ENCODE measurements around the gene CLEC20A. TPM values are rescaled to one million over a fixed set of nuclear protein-coding genes. Genes with fewer than 3 reads are reported as not detected.

The CLEC20A gene
- total RNA-seq, 1 experiment from 2014 or later, result not detected

- no peak for DNase-seq (ENCODE audit: low read depth)
Observed at GRCh38 chr1:178500091-178500770, 3.5 kb upstream of the CLEC20A start.

DNA sequence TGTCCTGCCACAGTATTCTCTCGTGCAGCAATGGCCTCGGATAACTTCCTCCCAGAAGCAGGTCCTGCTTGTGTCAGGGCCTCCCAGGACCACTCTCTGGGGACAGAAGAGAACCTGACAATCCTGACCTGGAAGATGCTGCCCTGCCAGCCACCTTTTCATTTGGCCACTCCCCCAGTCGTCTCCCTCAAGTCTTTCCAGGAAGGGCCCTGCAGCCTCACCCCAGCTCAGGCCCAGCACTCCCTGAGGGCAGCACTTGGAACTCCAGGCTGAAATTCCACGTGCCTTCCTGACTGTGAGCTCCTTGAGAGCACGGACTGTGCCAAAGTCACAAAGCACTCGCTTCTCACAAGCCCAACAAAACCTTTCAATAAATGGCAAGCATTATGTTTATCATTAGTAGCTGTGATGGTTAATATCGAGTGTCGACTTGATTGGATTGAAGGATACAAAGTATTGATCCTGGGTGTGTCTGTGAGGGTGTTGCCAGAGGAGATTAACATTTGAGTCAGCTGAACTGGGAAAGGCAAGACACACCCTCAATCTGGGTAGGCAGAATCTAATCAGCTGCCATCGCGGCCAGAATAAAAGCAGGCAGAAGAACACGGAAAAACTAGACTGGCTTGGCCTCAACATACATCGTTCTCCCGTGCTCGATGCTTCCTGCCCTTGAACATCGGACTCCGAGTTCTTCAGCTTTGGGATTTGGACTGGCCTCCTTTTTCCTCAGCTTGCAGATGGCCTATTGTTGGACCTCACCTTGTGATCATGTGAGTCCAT lies 2.3 kb upstream of the CLEC20A start:
- no peak for DNase-seq (ENCODE audit: low read depth)

DNA sequence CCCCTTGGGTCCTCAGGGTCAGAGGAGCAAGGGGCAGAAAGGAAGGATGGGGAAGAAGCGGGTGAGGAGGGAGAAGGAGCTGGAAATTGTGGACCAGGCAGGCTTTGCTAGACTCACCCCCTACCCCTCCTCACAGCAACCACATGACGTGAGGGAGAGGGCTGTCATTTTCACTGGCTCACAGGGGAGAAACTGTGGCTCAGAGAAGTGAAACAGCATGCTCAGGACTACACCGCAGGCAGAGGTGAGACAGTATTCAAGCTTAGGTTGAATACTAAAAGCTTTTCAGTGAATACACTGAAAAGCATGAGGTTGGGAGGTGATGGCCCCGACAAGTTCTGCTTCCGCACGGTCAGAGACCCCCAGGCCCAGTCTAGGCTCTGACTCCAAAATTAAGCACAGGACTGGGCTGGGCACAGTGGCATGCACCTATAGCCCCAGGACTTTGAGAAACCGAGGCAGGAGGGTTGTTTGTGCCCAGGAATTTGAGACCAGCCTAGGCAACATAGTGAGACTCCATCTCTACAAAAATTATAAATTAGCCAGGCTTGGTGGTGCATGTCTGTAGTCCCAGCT lies 1.2 kb upstream of the CLEC20A start:
- DNase-seq (ENCODE audit: low read depth), result no peak

- no peak for DNase-seq (ENCODE audit: low read depth)
Observed at GRCh38 chr1:178495741-178496409, 889 bp downstream of the CLEC20A start.

GRCh38 chr1:178495158-178495557 lies 1.6 kb downstream of the CLEC20A start:
- no peak for DNase-seq (ENCODE audit: low read depth)

DNA sequence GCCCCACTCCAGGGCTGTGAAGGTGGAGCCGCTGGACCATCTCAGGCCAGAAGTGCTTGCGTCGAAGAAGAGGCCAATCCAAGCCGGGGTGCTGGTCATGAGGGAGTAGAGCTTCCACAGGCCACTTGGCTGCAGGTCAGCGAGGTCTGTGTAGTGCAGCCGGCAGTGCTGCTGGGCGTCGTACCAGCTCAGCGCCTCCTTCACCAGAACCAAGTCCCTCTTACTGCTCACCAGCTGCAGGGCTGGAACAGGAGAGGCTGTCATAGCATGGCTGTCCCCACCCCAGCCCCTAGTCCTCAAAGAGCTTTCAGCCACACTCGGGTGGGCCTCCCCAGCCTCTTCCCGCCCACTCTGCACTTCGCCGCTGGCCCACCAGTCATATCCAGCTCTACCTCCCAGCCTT lies 2.2 kb downstream of the CLEC20A start:
- no peak for DNase-seq (ENCODE audit: low read depth)

GRCh38 chr1:178493301-178493741 lies 3.4 kb downstream of the CLEC20A start:
- DNase-seq (ENCODE audit: low read depth), result no peak

DNA sequence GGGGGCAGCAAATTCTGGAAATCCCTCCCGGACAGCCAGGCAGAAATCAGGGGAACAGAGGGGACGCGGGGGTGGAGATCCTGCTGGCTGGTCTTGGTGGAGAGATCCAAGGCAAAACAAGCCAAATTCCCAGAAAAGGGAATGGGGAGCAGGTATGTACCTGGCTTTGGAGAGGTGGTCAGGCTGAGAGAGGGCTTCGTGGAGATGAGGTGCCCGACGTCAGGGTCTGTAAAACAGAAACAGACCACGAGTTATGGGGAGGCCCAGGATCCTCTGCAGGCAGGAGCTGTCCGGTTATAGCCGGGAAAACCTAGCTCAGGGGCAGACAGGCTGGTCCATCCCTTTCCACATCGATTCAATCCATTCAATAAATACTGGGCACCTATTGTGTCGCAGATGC lies 4.4 kb downstream of the CLEC20A start:
- DNase-seq (ENCODE audit: low read depth), result no peak

DNA sequence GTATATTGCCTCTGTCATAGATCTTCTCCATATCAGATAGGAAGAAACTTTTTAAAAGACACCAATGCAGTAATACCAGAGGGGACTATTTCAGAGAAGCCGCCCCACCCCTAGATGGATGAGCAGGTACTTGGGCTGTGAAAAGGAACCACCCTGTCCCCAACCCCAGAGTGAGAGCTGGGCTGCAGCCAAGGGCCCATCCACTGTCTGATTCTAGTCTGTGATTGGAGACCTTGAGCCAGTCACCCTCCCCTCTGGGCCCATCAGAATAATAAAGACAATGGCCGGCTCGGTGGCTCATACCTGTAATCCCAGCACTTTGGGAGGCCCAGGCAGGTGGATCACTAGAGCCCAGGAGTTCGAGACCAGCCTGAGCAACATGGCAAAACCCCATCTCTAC lies 5.0 kb downstream of the CLEC20A start:
- DNase-seq (ENCODE audit: low read depth), result no peak

DNA sequence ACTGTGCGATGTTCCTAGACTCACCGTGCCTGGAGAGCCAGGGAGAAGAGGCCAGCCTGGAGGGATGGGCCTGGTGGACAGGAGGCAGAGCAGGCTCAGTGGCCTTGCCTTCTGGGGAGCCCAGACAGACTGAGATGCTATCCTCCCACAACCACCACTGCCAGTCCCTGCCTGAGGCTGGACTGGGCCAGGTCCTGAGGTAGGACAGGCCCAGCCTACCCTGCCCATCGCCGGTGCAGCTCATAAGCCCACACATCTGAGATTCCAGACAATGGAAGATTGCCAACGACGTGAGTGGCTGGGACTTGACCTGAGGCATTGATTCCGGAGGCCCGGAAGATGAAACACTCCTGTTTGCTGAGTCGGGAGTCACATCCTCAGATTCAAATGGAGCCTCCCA lies 5.8 kb downstream of the CLEC20A start:
- DNase-seq (ENCODE audit: low read depth), result no peak

- no peak for DNase-seq (ENCODE audit: low read depth)
Observed at GRCh38 chr1:178490136-178490535, 6.6 kb downstream of the CLEC20A start.

DNA sequence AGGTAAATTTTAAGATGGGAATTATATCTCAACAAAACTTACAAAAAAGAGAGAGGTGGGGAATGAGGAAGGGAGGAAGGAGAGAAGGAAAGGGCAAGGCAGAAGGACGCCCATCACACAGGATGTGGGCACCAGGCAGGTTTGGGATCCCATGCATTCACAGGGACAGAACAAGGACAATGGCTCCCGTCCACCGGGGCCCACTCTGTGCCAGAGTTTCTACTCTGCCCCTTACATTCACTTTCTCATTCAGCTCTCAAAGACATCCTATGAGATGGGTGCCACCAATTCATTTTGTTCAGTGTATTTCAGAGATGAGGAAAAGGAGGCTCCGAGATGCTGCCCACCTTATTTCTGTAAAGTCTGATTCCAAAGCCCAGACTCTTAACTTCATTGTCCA lies 7.4 kb downstream of the CLEC20A start:
- DNase-seq (ENCODE audit: low read depth), result no peak

DNA sequence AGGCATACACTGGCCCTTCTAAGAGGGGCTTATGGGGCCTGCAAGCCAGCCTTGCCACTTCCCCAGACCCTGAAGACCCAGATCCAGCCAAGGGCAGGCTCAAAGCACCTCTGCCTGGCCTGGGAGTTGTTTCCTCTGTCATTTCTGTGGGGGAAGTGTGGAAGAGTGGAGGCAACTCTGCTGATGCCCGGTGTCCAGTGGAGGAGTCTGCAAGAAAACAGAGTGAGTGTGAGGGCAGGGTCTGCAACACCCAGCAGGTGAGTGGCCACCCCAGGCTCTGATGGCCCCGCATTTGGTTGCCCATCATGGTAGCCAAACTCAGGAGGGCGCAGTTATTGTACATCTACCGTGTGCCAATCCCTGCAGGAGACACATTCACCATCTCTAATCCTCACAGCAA lies 8.4 kb downstream of the CLEC20A start:
- no peak for DNase-seq (ENCODE audit: low read depth)

- no peak for DNase-seq (ENCODE audit: low read depth)
Observed at GRCh38 chr1:178487070-178487615, 9.6 kb downstream of the CLEC20A start.

GRCh38 chr1:178486100-178487069 lies 10.4 kb downstream of the CLEC20A start:
- no peak for DNase-seq (ENCODE audit: low read depth)

GRCh38 chr1:178485541-178485981 lies 11.2 kb downstream of the CLEC20A start:
- DNase-seq (ENCODE audit: low read depth), result no peak

GRCh38 chr1:178484698-178485225 lies 12.0 kb downstream of the CLEC20A start:
- DNase-seq (ENCODE audit: low read depth), result no peak

DNA sequence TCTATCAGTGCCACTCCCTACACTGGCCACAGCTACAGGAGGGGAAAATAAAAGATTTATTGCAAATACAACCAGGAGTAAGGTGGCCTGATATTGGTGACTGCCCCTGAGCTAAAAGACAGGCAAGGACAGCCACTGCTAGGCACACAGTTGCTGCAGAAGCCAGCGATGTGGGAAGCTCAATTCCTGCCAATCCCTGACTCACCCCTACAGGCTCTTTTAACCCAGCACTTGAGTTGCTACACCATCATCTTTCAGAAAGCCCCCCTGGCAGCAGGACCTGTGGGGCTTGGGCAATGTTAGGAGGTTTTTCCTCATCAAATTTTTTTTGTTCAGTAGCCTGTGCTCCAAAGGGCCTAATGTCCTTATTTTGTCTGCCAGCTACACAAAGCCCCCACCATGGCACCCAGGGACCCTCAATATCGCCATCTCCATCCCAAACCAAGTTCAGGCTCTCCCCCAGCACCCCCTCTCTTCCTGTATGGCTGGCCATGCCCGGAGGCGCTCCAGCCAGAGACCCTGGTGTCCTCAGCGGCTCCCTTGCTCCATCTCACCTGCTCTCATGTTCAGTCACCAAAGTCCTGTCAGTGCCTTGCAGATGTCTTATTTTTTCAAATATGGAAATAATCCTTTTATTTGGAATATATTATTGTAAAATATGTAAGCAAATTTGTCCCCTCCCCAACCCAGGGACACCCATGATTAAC lies 13.4 kb downstream of the CLEC20A start:
- DNase-seq (ENCODE audit: low read depth), result no peak

DNA sequence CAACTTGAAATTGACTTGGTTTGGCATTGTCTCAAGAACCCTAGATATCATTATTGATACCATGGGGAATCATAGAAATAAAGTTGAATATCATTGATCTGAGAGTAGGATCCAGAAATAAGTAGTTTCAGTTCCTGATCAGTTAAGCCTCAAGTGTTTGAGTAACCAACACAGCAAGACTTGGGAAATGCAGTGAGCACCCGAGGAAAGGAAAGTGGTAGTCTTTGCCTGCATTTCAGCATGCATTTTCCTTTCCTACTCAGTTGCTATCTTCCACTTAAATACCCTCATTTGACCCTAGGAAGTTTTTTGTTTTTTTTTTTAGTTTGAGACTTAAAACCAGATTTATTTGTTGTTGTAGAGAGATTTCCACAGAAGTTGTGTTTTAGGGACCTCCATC lies 18.9 kb downstream of the CLEC20A start:
- DNase-seq (ENCODE audit: low read depth), result no peak

DNA sequence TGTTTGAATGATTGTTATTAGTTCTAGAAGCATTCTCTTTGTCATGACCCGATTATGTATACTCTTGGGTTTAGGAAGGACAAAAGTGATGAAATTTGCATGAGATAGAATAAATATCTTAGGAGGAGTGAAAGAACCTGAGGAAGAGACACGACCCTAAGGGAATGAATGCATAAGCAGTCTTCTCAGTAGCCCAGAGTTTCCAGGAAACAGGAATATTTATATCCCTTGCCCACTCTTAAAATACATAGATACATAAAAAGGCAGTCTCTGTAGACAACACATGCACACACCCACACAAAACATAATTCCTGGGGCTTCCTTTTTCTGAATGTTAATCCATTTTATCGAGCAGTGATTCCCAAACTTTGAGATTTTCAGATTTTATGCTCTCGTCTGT lies 19.4 kb downstream of the CLEC20A start:
- no peak for DNase-seq (ENCODE audit: low read depth)
